ENCODE data around the gene NOP16.

DNA sequence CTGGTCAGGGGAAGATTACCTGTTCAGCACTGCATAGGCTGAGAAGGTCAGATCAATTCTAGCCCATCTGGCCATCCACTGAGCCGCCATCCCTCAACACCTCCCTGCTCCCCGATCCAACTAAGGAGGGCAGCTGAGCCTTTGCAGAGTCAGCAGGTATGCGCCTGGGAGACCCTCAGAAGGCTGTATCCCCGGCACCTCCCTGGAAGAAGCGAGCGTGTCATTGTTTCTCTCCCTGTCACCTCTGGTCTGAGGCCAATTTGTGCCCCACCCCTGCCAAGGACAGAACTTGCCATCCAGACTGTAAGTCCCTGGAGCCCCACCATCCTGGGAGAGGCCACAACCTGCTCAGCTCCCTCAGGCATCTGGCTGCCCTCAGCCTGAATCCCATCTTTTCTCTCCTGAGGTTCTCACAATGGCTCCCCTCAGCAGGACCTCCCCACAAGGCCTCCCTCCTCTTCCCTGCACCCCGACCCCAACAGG lies 25.4 kb upstream of the NOP16 start:
- TF ChIP-seq, protein P1, sequence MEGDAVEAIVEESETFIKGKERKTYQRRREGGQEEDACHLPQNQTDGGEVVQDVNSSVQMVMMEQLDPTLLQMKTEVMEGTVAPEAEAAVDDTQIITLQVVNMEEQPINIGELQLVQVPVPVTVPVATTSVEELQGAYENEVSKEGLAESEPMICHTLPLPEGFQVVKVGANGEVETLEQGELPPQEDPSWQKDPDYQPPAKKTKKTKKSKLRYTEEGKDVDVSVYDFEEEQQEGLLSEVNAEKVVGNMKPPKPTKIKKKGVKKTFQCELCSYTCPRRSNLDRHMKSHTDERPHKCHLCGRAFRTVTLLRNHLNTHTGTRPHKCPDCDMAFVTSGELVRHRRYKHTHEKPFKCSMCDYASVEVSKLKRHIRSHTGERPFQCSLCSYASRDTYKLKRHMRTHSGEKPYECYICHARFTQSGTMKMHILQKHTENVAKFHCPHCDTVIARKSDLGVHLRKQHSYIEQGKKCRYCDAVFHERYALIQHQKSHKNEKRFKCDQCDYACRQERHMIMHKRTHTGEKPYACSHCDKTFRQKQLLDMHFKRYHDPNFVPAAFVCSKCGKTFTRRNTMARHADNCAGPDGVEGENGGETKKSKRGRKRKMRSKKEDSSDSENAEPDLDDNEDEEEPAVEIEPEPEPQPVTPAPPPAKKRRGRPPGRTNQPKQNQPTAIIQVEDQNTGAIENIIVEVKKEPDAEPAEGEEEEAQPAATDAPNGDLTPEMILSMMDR (IDR thresholded peaks at IDR 0.05): no peak
- TF ChIP-seq POLR2A (IDR thresholded peaks at IDR 0.05): no peak
